ENCODE results near the gene SLC29A4.
"Not testable (repeated sequence)": the region's sequence is repeated elsewhere in the genome, so short reads cannot be mapped to it uniquely, and the experiment has no call there.

GRCh38 chr7:5254371-5254770 lies 28.4 kb upstream of the SLC29A4 start:
- TF ChIP-seq CTCF (conservative IDR thresholded peaks at IDR 0.05; ENCODE audit: low read depth, low read length); EZH2 (IDR thresholded peaks at IDR 0.05; ENCODE audit: borderline replicate concordance, low read depth, low read length, poor library complexity, severe bottlenecking): not testable (repeated sequence)

All from A673 (cell line).